HG03064 (cell line): ENCODE results near the gene MB.

Experiments
- ATAC-seq: cut with Tn5 transposase; IDR thresholded peaks from one replicate; pipeline ENCODE4 v1.9.1; 2021; ENCODE audit warnings: low read depth; ENCODE audit not compliant: unreplicated experiment

MB gene

GRCh38 chr22:35558031-35558430 is 59.1 kb downstream of the MB start:
- no peak for ATAC-seq
